Adrenal gland (tissue), 12 donors: Measurements from ENCODE around the gene PITPNB. TPM values are rescaled to one million over a fixed set of nuclear protein-coding genes. Genes with fewer than 3 reads are reported as not detected.

Experiments used
- DNase-seq, 7 donors: peaks; one replicate each; pipeline ENCODE4 v3.0.0-alpha.2; 2019 to 2020
- H3K27ac ChIP-seq, 5 donors: fragments of 200-600 bp; sonication (generic) in 4 of 5; 1 replicate in 3 of 5; 2 replicates in 2 of 5; pipeline versions ENCODE4 v1.5.1 to v1.8.0; 2016 to 2020; ENCODE audit warnings: mild to moderate bottlenecking in 1 of 5
- H3K27me3 ChIP-seq: fragments of 200-600 bp; 2 replicates; pipeline ENCODE4 v1.8.0; 2021
- H3K36me3 ChIP-seq, 2 donors: fragments of 200-600 bp; replicated peaks in 1 of 2; 1 replicate in 1 of 2; 2 replicates in 1 of 2; pipeline versions ENCODE4 v1.5.1 to v1.8.0; 2018 to 2022
- H3K4me1 ChIP-seq, 2 donors: fragments of 200-600 bp; replicated peaks in 1 of 2; 1 replicate in 1 of 2; 2 replicates in 1 of 2; pipeline versions ENCODE4 v1.5.1 to v1.8.0; 2018 to 2021
- H3K4me3 ChIP-seq, 4 donors: fragments of 200-600 bp; sonication (generic) in 3 of 4; one replicate each; pipeline ENCODE4 v1.5.1; 2016 to 2018
- H3K9me3 ChIP-seq, 3 donors: fragments of 200-600 bp; sonication (generic) in 1 of 3; replicated peaks in 1 of 3; 1 replicate in 2 of 3; 2 replicates in 1 of 3; pipeline versions ENCODE4 v1.5.1 to v1.8.0; 2016 to 2021
- POLR2A ChIP-seq, 2 donors: fragments of 450-650 bp; IDR thresholded peaks; one replicate each; pipeline ENCODE4 v1.6.1; 2017; ENCODE audit warnings: antibody characterized with exemption in 2 of 2, mild to moderate bottlenecking in 2 of 2, moderate library complexity in 1 of 2
- WGBS, 4 donors: extraction: QIAGEN DNeasy Blood & Tissue Kit in 2 of 4; methylation state at CpG; one replicate each; pipeline versions ENCODE4 v1.1.5 to v1.1.7; 2013 to 2017; 5-methylcytosine and 5-hydroxymethylcytosine counted together
- intact Hi-C, 2 donors: fragments of 100-400 bp; cut with DNase I; formaldehyde crosslinking; loops; one replicate each; pipeline versions ENCODE4 v1.14.1 to v1.15.0; 2022 to 2023
- polyA plus RNA-seq, 3 donors: library from polyadenylated mRNA; stranded (reverse); fragments of 200-250 nt in 2 of 3; fragments of 350-450 nt in 1 of 3; fragmentation: Illumina TruSeq in 1 of 3; extraction: RNeasy Lipid Tissue Mini Kit (QIAGEN cat#74804) in 1 of 3; gene quantifications; one replicate each; pipeline ENCODE4 v1.2.3, GENCODE V29; 2013 to 2014
- total RNA-seq, 9 donors: library from RNA; depleted of rRNA in 4 of 9; stranded (reverse); fragments of >200 nt in 4 of 9; fragments of 120-200 nt in 1 of 9; fragmentation: NEBNext Ultra II Directional in 1 of 9; extraction: Animal tissue kit (Norgen Biotek cat#: 25700) in 1 of 9; gene quantifications; one replicate each; pipeline versions ENCODE4 v1.1.0 to v1.2.4, GENCODE V29; 2013 to 2023
- TF ChIP-seq, protein P1 (sequence below), 6 experiments: fragments of 450-650 bp in 4 of 6; fragments of 200-600 bp in 2 of 6; sonication (generic) in 1 of 6; IDR thresholded peaks; 1 replicate in 5 of 6; 2 replicates in 1 of 6; pipeline versions ENCODE4 v1.5.1 to v1.8.0; 2016 to 2021; ENCODE audit warnings: antibody characterized with exemption in 6 of 6, mild to moderate bottlenecking in 2 of 6, moderate library complexity in 1 of 6
- donor health status: healthy with polysubstance abuse.
- donor health status: Bipolar disorder and iron deficiency.
- donor health status: DM: yes; HTN: yes; CAD: no.
- donor health status: DM: no; HTN: no; CAD: no.
- donor health status: DM: no; HTN: no; CAD: no.
- donor health status: DM: yes; HTN: yes; CAD: no.

The PITPNB gene
- total and polyA plus RNA-seq, 12 donors, result 16.8 to 69.0 (median 27.6) TPM

- 82 to 94% (median 92%) methylated on average over 2 of the region's 2 CpGs for WGBS, 4 donors
- no peak overlapping the region for H3K4me3 ChIP-seq
- H3K27ac ChIP-seq, result no peak overlapping the region
- H3K4me1 ChIP-seq, result no peaks in the 10 kb centered on the region
- no peaks in the 10 kb centered on the region for H3K36me3 ChIP-seq
- H3K9me3 ChIP-seq, result no peaks in the 10 kb centered on the region
- intact Hi-C loops, result no loop called here
- TF ChIP-seq, protein P1, sequence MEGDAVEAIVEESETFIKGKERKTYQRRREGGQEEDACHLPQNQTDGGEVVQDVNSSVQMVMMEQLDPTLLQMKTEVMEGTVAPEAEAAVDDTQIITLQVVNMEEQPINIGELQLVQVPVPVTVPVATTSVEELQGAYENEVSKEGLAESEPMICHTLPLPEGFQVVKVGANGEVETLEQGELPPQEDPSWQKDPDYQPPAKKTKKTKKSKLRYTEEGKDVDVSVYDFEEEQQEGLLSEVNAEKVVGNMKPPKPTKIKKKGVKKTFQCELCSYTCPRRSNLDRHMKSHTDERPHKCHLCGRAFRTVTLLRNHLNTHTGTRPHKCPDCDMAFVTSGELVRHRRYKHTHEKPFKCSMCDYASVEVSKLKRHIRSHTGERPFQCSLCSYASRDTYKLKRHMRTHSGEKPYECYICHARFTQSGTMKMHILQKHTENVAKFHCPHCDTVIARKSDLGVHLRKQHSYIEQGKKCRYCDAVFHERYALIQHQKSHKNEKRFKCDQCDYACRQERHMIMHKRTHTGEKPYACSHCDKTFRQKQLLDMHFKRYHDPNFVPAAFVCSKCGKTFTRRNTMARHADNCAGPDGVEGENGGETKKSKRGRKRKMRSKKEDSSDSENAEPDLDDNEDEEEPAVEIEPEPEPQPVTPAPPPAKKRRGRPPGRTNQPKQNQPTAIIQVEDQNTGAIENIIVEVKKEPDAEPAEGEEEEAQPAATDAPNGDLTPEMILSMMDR (IDR thresholded peaks at IDR 0.05), result no peak
- TF ChIP-seq POLR2A (IDR thresholded peaks at IDR 0.05), result no peak
- H3K27me3 ChIP-seq, result no peaks in the 10 kb centered on the region
- DNase-seq, result no peak
These were observed 85.3 kb downstream of the PITPNB start for GRCh38 chr22:27833803-27834202.

DNA sequence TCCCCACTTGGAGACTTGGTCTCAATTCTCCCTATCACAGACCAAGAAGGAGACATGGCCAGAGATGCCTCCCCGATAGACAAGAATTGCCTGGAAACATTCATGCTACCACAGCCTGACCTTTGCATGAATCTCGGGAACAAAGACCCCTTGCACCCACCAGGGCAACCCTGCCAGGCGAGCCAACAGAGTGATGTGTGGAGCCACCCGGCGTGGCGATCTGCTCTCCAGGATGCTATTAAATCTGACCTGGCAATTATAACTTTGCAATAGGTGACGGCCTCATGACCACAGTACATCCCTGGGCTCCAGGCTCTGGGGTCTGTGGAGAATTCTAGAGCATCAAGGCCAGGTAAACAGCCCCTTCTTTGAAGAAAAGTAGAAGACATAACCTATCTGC is 86.5 kb downstream of the PITPNB start:
- Histone ChIP-seq H3K9me3 (no peaks in the 10 kb centered on the region), H3K27ac (no peak overlapping the region), H3K4me1 (no peaks in the 10 kb centered on the region), H3K36me3 (no peaks in the 10 kb centered on the region), H3K4me3 (no peak overlapping the region), H3K27me3 (no peaks in the 10 kb centered on the region)
- intact Hi-C loops, result no loop called here
- 77 to 95% (median 91%) methylated on average over 6 to 7 of the region's 7 CpGs for WGBS, 4 donors
- TF ChIP-seq POLR2A (IDR thresholded peaks at IDR 0.05), result no peak
- TF ChIP-seq, protein P1 (IDR thresholded peaks at IDR 0.05), result no peak
- no peak for DNase-seq

- Histone ChIP-seq H3K9me3 (no peaks in the 10 kb centered on the region), H3K36me3 (no peaks in the 10 kb centered on the region), H3K4me3 (no peak overlapping the region), H3K27ac (no peak overlapping the region), H3K4me1 (no peaks in the 10 kb centered on the region), H3K27me3 (no peaks in the 10 kb centered on the region)
- WGBS, 4 donors, result 87 to 94% (median 89%) methylated on average over 2 to 3 of the region's 3 CpGs
- TF ChIP-seq, protein P1 (IDR thresholded peaks at IDR 0.05), result no peak
- TF ChIP-seq POLR2A (IDR thresholded peaks at IDR 0.05), result no peak
- intact Hi-C loops, result no loop called here
- no peak for DNase-seq
These were observed 89.4 kb downstream of the PITPNB start for GRCh38 chr22:27829620-27830019.

DNA sequence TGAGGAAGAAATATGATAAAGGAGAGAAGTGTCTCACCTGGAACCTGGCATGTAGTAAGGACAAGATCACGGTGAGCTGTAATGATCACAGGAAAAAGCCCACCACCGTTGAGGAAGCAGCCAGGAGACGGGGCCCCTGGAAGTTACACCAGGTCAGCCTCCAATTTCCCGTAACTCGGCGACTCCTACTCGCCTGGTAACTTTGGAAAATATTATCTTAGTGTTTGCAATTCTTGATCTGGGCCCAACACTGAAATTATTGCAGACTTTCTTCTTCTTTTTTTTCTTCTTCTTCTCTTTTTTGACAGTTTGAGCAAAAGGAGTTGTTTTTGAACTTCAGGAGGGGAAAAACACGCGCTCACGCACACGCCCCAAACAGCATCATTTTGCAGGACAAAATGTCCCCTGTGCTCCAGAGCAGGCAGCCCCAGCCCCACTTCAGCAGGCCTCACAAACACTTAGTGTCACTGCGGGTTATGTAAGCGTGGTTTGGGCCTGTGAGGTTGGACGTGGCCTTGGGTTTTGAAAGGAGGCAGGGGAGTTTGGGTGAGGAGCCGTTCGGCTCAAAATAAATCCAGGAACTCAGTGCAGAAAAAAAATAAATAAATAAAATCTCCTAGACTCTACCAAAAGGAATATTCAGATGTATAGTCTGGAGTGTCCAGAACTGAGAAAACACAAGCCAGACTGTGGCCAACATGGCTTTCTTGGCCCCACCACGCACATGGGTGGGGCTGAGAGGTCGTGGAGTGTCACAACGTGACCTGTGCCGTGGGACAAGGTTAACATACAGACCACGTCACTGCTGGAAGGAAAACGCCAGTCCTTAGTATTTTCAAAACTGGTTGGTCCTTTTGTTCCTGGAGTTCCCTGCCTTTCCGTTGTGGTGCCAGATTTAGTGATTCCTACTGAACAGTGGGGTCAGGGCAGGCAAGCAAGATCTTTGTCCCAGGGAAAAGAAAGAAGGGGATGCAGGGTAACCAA is 91.2 kb downstream of the PITPNB start:
- H3K4me1 ChIP-seq, result no peaks in the 10 kb centered on the region
- no peak overlapping the region for H3K4me3 ChIP-seq
- no peak for TF ChIP-seq POLR2A (IDR thresholded peaks at IDR 0.05)
- TF ChIP-seq, protein P1 (IDR thresholded peaks at IDR 0.05), result no peak
- no peaks in the 10 kb centered on the region for H3K9me3 ChIP-seq
- intact Hi-C loops, result no loop called here
- DNase-seq, result peak in 5 of 7 donors; percentile 33 to 64 (median 61)
- no peaks in the 10 kb centered on the region for H3K36me3 ChIP-seq
- peak overlapping the region in 2 of 5 donors; percentile 50 to 52 for H3K27ac ChIP-seq
- H3K27me3 ChIP-seq, result no peaks in the 10 kb centered on the region
- WGBS, 4 donors, result 58 to 69% (median 66%) methylated on average over 23 of the region's 23 CpGs
